MM.1S (cell line): ENCODE data around the gene ULBP3.

ENCODE experiments used
- EZH2 ChIP-seq: fragments of 300-600 bp; sonication (generic); optimal IDR thresholded peaks from 2 replicates; pipeline ENCODE3; 2017; ENCODE audit warnings: low read depth, mild to moderate bottlenecking, antibody characterized with exemption, low read length, mixed read lengths
- TF ChIP-seq, protein P1 (sequence below): fragments of 300-600 bp; sonication (generic); IDR thresholded peaks from 2 replicates; pipeline ENCODE4 v1.5.1; 2016; ENCODE audit warnings: antibody characterized with exemption, low read length, mixed read lengths

DNA sequence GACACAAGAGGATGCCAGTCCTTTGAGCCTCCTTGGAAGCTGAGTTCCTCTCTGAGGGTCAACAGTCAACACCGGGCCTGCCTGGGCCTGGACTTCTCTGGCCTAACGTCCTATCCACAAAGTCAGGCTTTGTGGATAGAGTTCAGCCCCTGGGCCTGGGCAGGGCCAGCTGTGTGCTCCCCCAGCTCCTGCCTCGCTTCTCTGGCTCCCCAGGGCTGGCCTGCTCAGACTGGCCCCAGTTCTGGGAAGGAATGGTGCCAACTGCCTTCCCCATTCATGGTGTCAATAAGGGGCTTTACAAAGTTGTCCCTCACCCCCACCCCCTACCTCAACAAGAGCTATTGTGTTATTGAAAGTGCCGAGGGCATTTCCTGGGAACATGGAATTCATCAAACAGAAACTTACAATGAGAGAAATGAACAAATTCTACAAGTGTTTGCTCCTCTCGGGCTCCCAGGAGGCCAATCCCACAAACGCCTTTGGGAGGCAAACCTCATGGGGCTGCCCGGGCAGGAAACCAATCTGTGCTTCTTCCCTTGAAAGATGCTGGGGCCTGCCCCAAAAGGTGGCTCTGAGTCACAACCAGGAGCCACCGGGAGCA lies 47.4 kb upstream of the ULBP3 start:
- TF ChIP-seq, protein P1, sequence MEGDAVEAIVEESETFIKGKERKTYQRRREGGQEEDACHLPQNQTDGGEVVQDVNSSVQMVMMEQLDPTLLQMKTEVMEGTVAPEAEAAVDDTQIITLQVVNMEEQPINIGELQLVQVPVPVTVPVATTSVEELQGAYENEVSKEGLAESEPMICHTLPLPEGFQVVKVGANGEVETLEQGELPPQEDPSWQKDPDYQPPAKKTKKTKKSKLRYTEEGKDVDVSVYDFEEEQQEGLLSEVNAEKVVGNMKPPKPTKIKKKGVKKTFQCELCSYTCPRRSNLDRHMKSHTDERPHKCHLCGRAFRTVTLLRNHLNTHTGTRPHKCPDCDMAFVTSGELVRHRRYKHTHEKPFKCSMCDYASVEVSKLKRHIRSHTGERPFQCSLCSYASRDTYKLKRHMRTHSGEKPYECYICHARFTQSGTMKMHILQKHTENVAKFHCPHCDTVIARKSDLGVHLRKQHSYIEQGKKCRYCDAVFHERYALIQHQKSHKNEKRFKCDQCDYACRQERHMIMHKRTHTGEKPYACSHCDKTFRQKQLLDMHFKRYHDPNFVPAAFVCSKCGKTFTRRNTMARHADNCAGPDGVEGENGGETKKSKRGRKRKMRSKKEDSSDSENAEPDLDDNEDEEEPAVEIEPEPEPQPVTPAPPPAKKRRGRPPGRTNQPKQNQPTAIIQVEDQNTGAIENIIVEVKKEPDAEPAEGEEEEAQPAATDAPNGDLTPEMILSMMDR = no peak
- TF ChIP-seq EZH2 = no peak
